Stimulated activated CD4-positive, alpha-beta T cell treated with anti-CD3 and anti-CD28 coated beads, TNF-alpha, amount 100 ng/mL, for 48 hours (primary cell): ENCODE results near the gene SLFN13.
"Not testable (repeated sequence)": the region's sequence is repeated elsewhere in the genome, so short reads cannot be mapped to it uniquely, and the experiment has no call there.

Source experiments
- DNase-seq, 3 donors: peaks; one replicate each; pipeline ENCODE4 v3.0.0-alpha.2; 2020; ENCODE audit warnings: low read depth in 3 of 3

SLFN13 gene

GRCh38 chr17:35448214-35448898, at the start of gene SLFN13:
SLFN13 (minus strand) TSS chr17:35448766; CDS start chr17:35445680, 3,086 bp downstream.
- DNase-seq: peak; percentile 86 to 93 (median 89)

- no peak for DNase-seq
Measured at GRCh38 chr17:35496451-35497290, 48.1 kb upstream of the SLFN13 start.

GRCh38 chr17:35493040-35493439, 44.5 kb upstream of the SLFN13 start:
- no peak for DNase-seq

- no peak for DNase-seq
Measured at GRCh38 chr17:35491417-35491816, 42.9 kb upstream of the SLFN13 start.

GRCh38 chr17:35489944-35490343, 41.4 kb upstream of the SLFN13 start:
- no peak for DNase-seq

- no peak for DNase-seq
Measured at GRCh38 chr17:35488991-35489390, 40.4 kb upstream of the SLFN13 start.

- peak; percentile 69 to 82 (median 75) for DNase-seq
Measured at GRCh38 chr17:35486920-35487732, 38.6 kb upstream of the SLFN13 start.

GRCh38 chr17:35479271-35479670, 30.7 kb upstream of the SLFN13 start:
- no peak for DNase-seq

- no peak for DNase-seq
Measured at GRCh38 chr17:35477248-35477647, 28.7 kb upstream of the SLFN13 start.

- no peak for DNase-seq
Measured at GRCh38 chr17:35476283-35476820, 27.8 kb upstream of the SLFN13 start.

GRCh38 chr17:35468475-35468874, 19.9 kb upstream of the SLFN13 start:
- DNase-seq: no peak

GRCh38 chr17:35467824-35468223, 19.3 kb upstream of the SLFN13 start:
- DNase-seq: no peak

GRCh38 chr17:35460354-35460851, 11.8 kb upstream of the SLFN13 start:
- DNase-seq: peak in 2 of 3 donors; percentile 19 to 26

- DNase-seq: not testable (repeated sequence)
Measured at GRCh38 chr17:35454035-35454434, 5.5 kb upstream of the SLFN13 start.

GRCh38 chr17:35453171-35453570, 4.6 kb upstream of the SLFN13 start:
- DNase-seq: no peak

- DNase-seq: no peak
Measured at GRCh38 chr17:35449371-35449931, 885 bp upstream of the SLFN13 start.

GRCh38 chr17:35448899-35449227, 297 bp upstream of the SLFN13 start:
- DNase-seq: no peak

GRCh38 chr17:35447499-35447898, 1.1 kb downstream of the SLFN13 start:
- no peak for DNase-seq

GRCh38 chr17:35438433-35438832, 10.1 kb downstream of the SLFN13 start:
- DNase-seq: no peak

- peak; percentile 42 to 69 (median 62) for DNase-seq
Measured at GRCh38 chr17:35433075-35433894, 15.3 kb downstream of the SLFN13 start.
